Keratinocyte (primary cell): Measurements from ENCODE around the gene TERT. TPM values are rescaled to one million over a fixed set of nuclear protein-coding genes. Genes with fewer than 3 reads are reported as not detected.

Experiments used
- DNase-seq: peaks from one replicate; pipeline ENCODE4 v3.0.0-alpha.2; 2011; ENCODE audit warnings: low read depth, missing footprints, low spot score
- FAIRE-seq: peaks from 2 replicates; lab custom pipeline; 2011; peaks lifted over from hg19 to GRCh38; lab: Jason Lieb, UNC
- H2AFZ ChIP-seq: 2 replicates; pipeline ENCODE4 v1.6.0; 2012; ENCODE audit warnings: low read length, control low read depth, inconsistent platforms; ENCODE audit not compliant: control insufficient read depth
- H3K27ac ChIP-seq: 2 replicates; pipeline ENCODE4 v1.5.1; 2011; ENCODE audit warnings: low read length; ENCODE audit not compliant: control insufficient read depth, insufficient read depth
- H3K27me3 ChIP-seq: 3 replicates; pipeline ENCODE4 v1.6.0; 2011; ENCODE audit warnings: low read length; ENCODE audit not compliant: control insufficient read depth, insufficient read depth; ENCODE audit errors: extremely low read depth
- H3K36me3 ChIP-seq, 2 experiments: 2 replicates in 1 of 2; 3 replicates in 1 of 2; pipeline ENCODE4 v1.5.1; 2011; ENCODE audit warnings: low read length in 2 of 2, mild to moderate bottlenecking in 1 of 2; ENCODE audit not compliant: control insufficient read depth in 2 of 2, insufficient read depth in 2 of 2; ENCODE audit errors: extremely low read depth in 1 of 2
- H3K4me1 ChIP-seq: 3 replicates; pipeline ENCODE4 v1.5.1; 2011; ENCODE audit warnings: low read length; ENCODE audit not compliant: control insufficient read depth, insufficient read depth; ENCODE audit errors: extremely low read depth
- H3K4me2 ChIP-seq: 3 replicates; pipeline ENCODE4 v1.6.0; 2011; ENCODE audit warnings: low read depth, low read length; ENCODE audit not compliant: control insufficient read depth, insufficient read depth; ENCODE audit errors: extremely low read depth
- H3K4me3 ChIP-seq, 3 experiments: fragments of 200-600 bp in 1 of 3; sonication (generic) in 1 of 3; 2 replicates in 2 of 3; 3 replicates in 1 of 3; pipeline ENCODE4 v1.5.1; 2011 to 2016; ENCODE audit warnings: low read length in 3 of 3, mild to moderate bottlenecking in 3 of 3, control low read depth in 2 of 3, inconsistent platforms in 1 of 3, low read depth in 1 of 3, mixed read lengths in 1 of 3, mixed run types in 1 of 3, moderate library complexity in 1 of 3; ENCODE audit not compliant: control insufficient read depth in 2 of 3, insufficient read depth in 2 of 3; ENCODE audit errors: extremely low read depth in 1 of 3
- H3K79me2 ChIP-seq: 2 replicates; pipeline ENCODE4 v1.6.0; 2012; ENCODE audit warnings: low read length; ENCODE audit not compliant: control insufficient read depth, insufficient read depth
- H3K9ac ChIP-seq: 3 replicates; pipeline ENCODE4 v1.6.0; 2011; ENCODE audit warnings: low read length; ENCODE audit not compliant: control insufficient read depth, insufficient read depth; ENCODE audit errors: extremely low read depth
- H3K9me1 ChIP-seq: 3 replicates; pipeline ENCODE4 v1.6.0; 2011; ENCODE audit warnings: low read length; ENCODE audit not compliant: control insufficient read depth, insufficient read depth; ENCODE audit errors: extremely low read depth
- H3K9me3 ChIP-seq: 2 replicates; pipeline ENCODE4 v1.5.1; 2012; ENCODE audit warnings: low read depth, low read length; ENCODE audit not compliant: control insufficient read depth
- H4K20me1 ChIP-seq: 3 replicates; pipeline ENCODE4 v1.6.0; 2011; ENCODE audit warnings: low read length; ENCODE audit not compliant: control insufficient read depth, insufficient read depth; ENCODE audit errors: extremely low read depth
- CTCF ChIP-seq, 3 experiments: IDR thresholded peaks in 1 of 3; conservative IDR thresholded peaks in 1 of 3; optimal IDR thresholded peaks in 1 of 3; 2 replicates in 2 of 3; 3 replicates in 1 of 3; pipeline versions ENCODE3 to v1.5.1; 2011; ENCODE audit warnings: low read length in 3 of 3, mild to moderate bottlenecking in 3 of 3, moderate library complexity in 2 of 3, control low read depth in 1 of 3, inconsistent platforms in 1 of 3; ENCODE audit not compliant: insufficient read depth in 2 of 3; ENCODE audit errors: extremely low read depth in 1 of 3
- EZH2 ChIP-seq: IDR thresholded peaks from one replicate; pipeline ENCODE4 v1.6.1; 2012; ENCODE audit warnings: inconsistent platforms, mild to moderate bottlenecking, low read length, moderate library complexity
- dilution Hi-C: fragments of 300-500 bp; cut with MboI; formaldehyde crosslinking; loops from one replicate; pipeline ENCODE4 v1.7.0; 2020; ENCODE audit warnings: low sequenced_read_pairs; ENCODE audit not compliant: extremely low pct_ligation_motif_present
- polyA plus RNA-seq, 5 experiments: library from polyadenylated mRNA; depleted of rRNA in 3 of 5; stranded (reverse) in 3 of 5; stranded (forward) in 1 of 5; unstranded in 1 of 5; fragments of >200 nt; gene quantifications; 1 replicate in 1 of 5; 2 replicates in 3 of 5; 3 replicates in 1 of 5; pipeline versions ENCODE4 v1.2.1 to v1.2.3, GENCODE V29; 2011 to 2012; ENCODE audit warnings: missing spikeins in 2 of 5, low read depth in 1 of 5, low replicate concordance in 1 of 5

Gene TERT
- polyA plus RNA-seq, 1 donor (not counting 4 experiments of a cell fraction or from before 2014, with no cell fraction given): not detected

DNA sequence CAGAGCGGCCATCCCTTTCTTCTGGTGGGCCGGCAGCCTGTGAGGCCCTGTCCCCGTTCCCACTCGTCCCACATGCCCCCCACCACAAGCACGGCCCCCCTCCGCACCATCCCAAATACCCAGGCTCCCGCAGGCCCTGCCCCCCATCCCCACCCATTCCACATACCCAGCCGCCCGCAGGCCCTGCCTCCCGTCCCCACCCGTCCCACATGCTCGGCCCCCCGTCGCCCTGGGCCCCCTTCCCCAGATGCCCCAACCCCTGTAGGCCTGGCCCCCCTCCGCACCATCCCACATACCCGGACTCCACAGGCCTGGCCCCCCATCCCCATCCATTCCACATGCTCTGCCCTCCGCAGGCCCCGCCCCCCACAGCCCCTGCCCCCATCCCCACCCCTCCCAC is 82.0 kb downstream of the TERT start:
- H3K9me1 ChIP-seq: no peaks in the 10 kb centered on the region
- FAIRE-seq (no peak), DNase-seq (no peak)
- H3K4me3 ChIP-seq: no peak overlapping the region
- no peaks in the 10 kb centered on the region for H4K20me1 ChIP-seq
- H3K79me2 ChIP-seq: no peaks in the 10 kb centered on the region
- H3K27ac ChIP-seq: no peak overlapping the region
- no peaks in the 10 kb centered on the region for H3K4me1 ChIP-seq
- H3K27me3 ChIP-seq: peaks cover 3% of the 10 kb centered on the region
- dilution Hi-C loops: no loop called here
- no peak overlapping the region for H2AFZ ChIP-seq
- H3K4me2 ChIP-seq: no peak overlapping the region
- no peak overlapping the region for H3K9ac ChIP-seq
- H3K36me3 ChIP-seq: no peaks in the 10 kb centered on the region
- no peak for TF ChIP-seq EZH2
- no peak for TF ChIP-seq CTCF (optimal IDR thresholded peaks at IDR 0.05 in 1 of 3, IDR thresholded peaks at IDR 0.05 in 1 of 3, conservative IDR thresholded peaks at IDR 0.05 in 1 of 3; ENCODE audit: extremely low read depth in 1 of 3, insufficient read depth in 2 of 3, low read length in 3 of 3)
- H3K9me3 ChIP-seq: peaks cover 13% of the 10 kb centered on the region

DNA sequence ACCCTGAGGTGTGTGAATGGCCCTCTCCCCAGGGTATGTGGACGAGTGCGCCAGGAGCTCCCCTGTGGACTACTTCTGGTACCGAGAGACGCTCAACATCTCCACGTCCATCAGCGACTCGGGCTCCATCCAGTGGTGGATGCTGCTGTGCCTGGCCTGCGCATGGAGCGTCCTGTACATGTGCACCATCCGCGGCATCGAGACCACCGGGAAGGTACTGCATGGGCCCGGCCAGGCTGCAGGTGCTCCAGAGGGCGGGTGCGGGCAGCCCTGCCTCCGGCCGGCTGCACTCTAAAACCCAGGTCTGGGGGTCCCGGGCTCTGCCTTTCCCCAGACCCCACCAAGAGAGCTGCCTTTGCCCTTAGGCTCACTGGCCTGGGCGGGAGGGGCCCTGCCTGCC is 82.6 kb downstream of the TERT start:
- dilution Hi-C loops: no loop called here
- Histone ChIP-seq H3K4me3 (no peak overlapping the region), H3K36me3 (no peaks in the 10 kb centered on the region), H2AFZ (no peak overlapping the region), H3K4me1 (no peaks in the 10 kb centered on the region), H3K9ac (no peak overlapping the region), H3K27ac (no peak overlapping the region), H3K79me2 (no peaks in the 10 kb centered on the region), H4K20me1 (no peaks in the 10 kb centered on the region), H3K9me1 (no peaks in the 10 kb centered on the region), H3K27me3 (peaks cover 3% of the 10 kb centered on the region), H3K9me3 (peaks cover 13% of the 10 kb centered on the region), H3K4me2 (no peak overlapping the region)
- no peak for TF ChIP-seq EZH2
- TF ChIP-seq CTCF (optimal IDR thresholded peaks at IDR 0.05 in 1 of 3, IDR thresholded peaks at IDR 0.05 in 1 of 3, conservative IDR thresholded peaks at IDR 0.05 in 1 of 3; ENCODE audit: extremely low read depth in 1 of 3, insufficient read depth in 2 of 3, low read length in 3 of 3): no peak
- no peak for FAIRE-seq
- no peak for DNase-seq
